OCI-LY7 (cell line): ENCODE data around the gene TMEM258. TPM values are rescaled to one million over a fixed set of nuclear protein-coding genes. Genes with fewer than 3 reads are reported as not detected.

ENCODE experiments used
- BruUV-seq: library from RNA; stranded (reverse); fragments of 400-500 nt; replicated peaks from 2 replicates; lab custom pipeline; 2021; lab: Mats Ljungman, UMichigan
- CTCF ChIA-PET: fragments of 300-600 bp; sonication (Branson Sonifier 250); formaldehyde crosslinking; loops from one replicate; lab custom pipeline; 2022; ENCODE audit warnings: antibody characterized with exemption; ENCODE audit not compliant: unreplicated experiment; lab: Charles Lee
- POLR2A ChIA-PET: fragments of 300-600 bp; sonication (Branson Sonifier 250); formaldehyde crosslinking; loops from one replicate; lab custom pipeline; 2022; ENCODE audit warnings: antibody characterized with exemption; lab: Charles Lee
- DNase-seq: peaks from one replicate; pipeline ENCODE4 v3.0.0-alpha.2; 2015; ENCODE audit warnings: low spot score
- H2AFZ ChIP-seq: fragments of 200-600 bp; sonication (generic), shearing (Covaris generic); 2 replicates; pipeline ENCODE4 v1.6.1; 2014; ENCODE audit warnings: mild to moderate bottlenecking, antibody characterized with exemption, low read length, moderate library complexity
- H3K27ac ChIP-seq: fragments of 200-600 bp; sonication (generic); 2 replicates; pipeline ENCODE4 v1.5.1; 2014; ENCODE audit warnings: mixed run types, low read depth, mild to moderate bottlenecking, moderate library complexity, low read length, inconsistent platforms; ENCODE audit not compliant: poor library complexity, severe bottlenecking
- H3K36me3 ChIP-seq: fragments of 200-600 bp; sonication (generic); 2 replicates; pipeline ENCODE4 v1.6.1; 2014; ENCODE audit warnings: mild to moderate bottlenecking, antibody characterized with exemption, low read length, moderate library complexity, mixed read lengths; ENCODE audit not compliant: insufficient read depth
- H3K4me1 ChIP-seq: fragments of 200-600 bp; sonication (generic); 2 replicates; pipeline ENCODE4 v1.5.1; 2014; ENCODE audit warnings: mild to moderate bottlenecking, low read length; ENCODE audit not compliant: insufficient read depth, poor library complexity, severe bottlenecking
- H3K4me2 ChIP-seq: fragments of 200-600 bp; sonication (generic); 2 replicates; pipeline ENCODE4 v1.6.1; 2014; ENCODE audit warnings: mild to moderate bottlenecking, low read length
- H3K4me3 ChIP-seq: fragments of 200-600 bp; sonication (generic); 2 replicates; pipeline ENCODE4 v1.5.1; 2014; ENCODE audit warnings: mild to moderate bottlenecking, low read depth, low read length; ENCODE audit not compliant: poor library complexity, severe bottlenecking
- H3K79me2 ChIP-seq: fragments of 200-600 bp; sonication (generic); 2 replicates; pipeline ENCODE4 v1.6.1; 2016; ENCODE audit warnings: low read depth, mild to moderate bottlenecking, low read length, moderate library complexity, mixed read lengths; ENCODE audit not compliant: insufficient read depth
- H3K9me2 ChIP-seq: fragments of 200-600 bp; sonication (generic); 2 replicates; pipeline ENCODE4 v1.6.1; 2016; ENCODE audit warnings: mild to moderate bottlenecking, low read length, mixed read lengths; ENCODE audit not compliant: insufficient read depth
- H3K9me3 ChIP-seq: fragments of 200-600 bp; sonication (generic); 2 replicates; pipeline ENCODE4 v1.6.1; 2014; ENCODE audit warnings: mild to moderate bottlenecking, mixed run types, low read length, mixed read lengths
- H4K20me1 ChIP-seq: fragments of 200-600 bp; sonication (generic); 2 replicates; pipeline ENCODE4 v1.6.1; 2014; ENCODE audit warnings: mild to moderate bottlenecking, antibody characterized with exemption, low read length, moderate library complexity, mixed read lengths; ENCODE audit not compliant: insufficient read depth
- EZH2phosphoT487 ChIP-seq: fragments of 200-600 bp; sonication (generic); IDR thresholded peaks from 2 replicates; pipeline ENCODE4 v1.6.1; 2018; ENCODE audit warnings: low read depth, borderline replicate concordance, mild to moderate bottlenecking, mixed run types, antibody characterized with exemption, low read length, moderate library complexity, mixed read lengths
- intact Hi-C: fragments of 100-400 bp; cut with micrococcal nuclease; formaldehyde crosslinking; loops from one replicate; pipeline ENCODE4 v1.10.0; 2022; ENCODE audit not compliant: unreplicated experiment
- total RNA-seq, 2 experiments: library from RNA; depleted of rRNA in 1 of 2; stranded (reverse); fragments of >200 nt in 1 of 2; shearing (Covaris generic) in 1 of 2; gene quantifications; 2 replicates each; pipeline ENCODE4 v1.2.3, GENCODE V29; 2014 to 2022
- TF ChIP-seq, protein P1 (sequence below): fragments of 200-600 bp; sonication (generic); conservative IDR thresholded peaks from 2 replicates; pipeline ENCODE4 v1.5.1; 2014; ENCODE audit warnings: mild to moderate bottlenecking, antibody characterized with exemption, low read length, moderate library complexity, mixed read lengths

The TMEM258 gene
- total RNA-seq, 2 experiments from 2014 or later, result 174 TPM

DNA sequence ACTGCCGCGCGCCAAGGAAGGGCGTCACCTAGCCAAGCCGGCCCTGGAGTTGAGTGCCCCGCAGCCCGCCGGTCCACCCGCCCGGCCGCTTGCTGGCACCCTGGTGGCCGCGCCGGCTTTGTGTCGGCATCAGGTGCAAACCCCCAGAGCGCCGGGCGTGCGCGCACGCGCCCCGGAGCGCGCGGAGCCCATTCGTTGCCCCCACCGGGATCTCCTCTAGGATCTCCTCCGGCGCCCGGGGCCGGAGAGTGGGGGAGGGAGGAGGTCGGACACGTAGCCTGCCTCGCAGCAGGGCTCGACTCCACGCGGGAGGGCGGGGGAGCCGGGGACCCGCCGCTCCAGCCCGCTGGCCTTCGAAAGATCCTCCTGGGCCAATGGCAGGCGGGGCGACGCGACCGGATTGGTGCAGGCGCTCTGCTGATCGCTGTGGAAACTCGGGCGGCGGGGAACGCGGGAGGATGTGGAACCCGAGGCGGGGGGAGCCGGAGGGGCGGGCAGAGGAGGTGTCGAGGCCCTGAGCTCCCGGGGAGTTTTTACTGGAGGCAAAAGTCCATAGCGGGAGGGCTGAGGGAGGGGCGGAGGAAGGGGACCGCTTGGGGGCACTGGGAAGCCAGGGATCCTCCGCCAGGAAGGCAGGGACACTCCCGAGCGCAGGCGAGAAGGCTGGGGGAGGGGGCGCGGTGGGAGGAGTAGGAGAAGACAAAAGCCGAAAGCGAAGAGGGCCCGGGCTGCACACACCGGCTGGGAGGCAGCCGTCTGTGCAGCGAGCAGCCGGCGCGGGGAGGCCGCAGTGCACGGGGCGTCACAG, 35.4 kb upstream of the TMEM258 start, which contains the start of gene FADS2:
Gene FADS2 (plus strand): TSS at position 730 of the 808 bp plus-strand sequence. CDS start 91 bp downstream, outside the sequence.
- TF ChIP-seq EZH2phosphoT487, result peak; percentile 67; the same call in 1 of the 2 replicates
- TF ChIP-seq, protein P1, sequence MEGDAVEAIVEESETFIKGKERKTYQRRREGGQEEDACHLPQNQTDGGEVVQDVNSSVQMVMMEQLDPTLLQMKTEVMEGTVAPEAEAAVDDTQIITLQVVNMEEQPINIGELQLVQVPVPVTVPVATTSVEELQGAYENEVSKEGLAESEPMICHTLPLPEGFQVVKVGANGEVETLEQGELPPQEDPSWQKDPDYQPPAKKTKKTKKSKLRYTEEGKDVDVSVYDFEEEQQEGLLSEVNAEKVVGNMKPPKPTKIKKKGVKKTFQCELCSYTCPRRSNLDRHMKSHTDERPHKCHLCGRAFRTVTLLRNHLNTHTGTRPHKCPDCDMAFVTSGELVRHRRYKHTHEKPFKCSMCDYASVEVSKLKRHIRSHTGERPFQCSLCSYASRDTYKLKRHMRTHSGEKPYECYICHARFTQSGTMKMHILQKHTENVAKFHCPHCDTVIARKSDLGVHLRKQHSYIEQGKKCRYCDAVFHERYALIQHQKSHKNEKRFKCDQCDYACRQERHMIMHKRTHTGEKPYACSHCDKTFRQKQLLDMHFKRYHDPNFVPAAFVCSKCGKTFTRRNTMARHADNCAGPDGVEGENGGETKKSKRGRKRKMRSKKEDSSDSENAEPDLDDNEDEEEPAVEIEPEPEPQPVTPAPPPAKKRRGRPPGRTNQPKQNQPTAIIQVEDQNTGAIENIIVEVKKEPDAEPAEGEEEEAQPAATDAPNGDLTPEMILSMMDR, result no peak
- CTCF ChIA-PET, result no interaction called here
- H3K9me3 ChIP-seq, result no peaks in the 10 kb centered on the region
- H3K4me2 ChIP-seq, result peak within 1 kb of the TSS; percentile 31; the same call in 1 of the 2 replicates
- no TSS peak for BruUV-seq
- POLR2A ChIA-PET, result no interaction called here
- no peak for DNase-seq
- no peaks in the 10 kb centered on the region for H3K36me3 ChIP-seq
- H3K4me1 ChIP-seq, result peaks cover 6% of the 10 kb centered on the region
- no peaks in the 10 kb centered on the region for H3K9me2 ChIP-seq
- intact Hi-C loops, result no loop called here
- H3K27ac ChIP-seq, result no peak within 1 kb of the TSS
- H3K79me2 ChIP-seq, result no peaks in the 10 kb centered on the region
- no peak within 1 kb of the TSS for H2AFZ ChIP-seq
- H4K20me1 ChIP-seq, result no peaks in the 10 kb centered on the region
- no peak within 1 kb of the TSS for H3K4me3 ChIP-seq

DNA sequence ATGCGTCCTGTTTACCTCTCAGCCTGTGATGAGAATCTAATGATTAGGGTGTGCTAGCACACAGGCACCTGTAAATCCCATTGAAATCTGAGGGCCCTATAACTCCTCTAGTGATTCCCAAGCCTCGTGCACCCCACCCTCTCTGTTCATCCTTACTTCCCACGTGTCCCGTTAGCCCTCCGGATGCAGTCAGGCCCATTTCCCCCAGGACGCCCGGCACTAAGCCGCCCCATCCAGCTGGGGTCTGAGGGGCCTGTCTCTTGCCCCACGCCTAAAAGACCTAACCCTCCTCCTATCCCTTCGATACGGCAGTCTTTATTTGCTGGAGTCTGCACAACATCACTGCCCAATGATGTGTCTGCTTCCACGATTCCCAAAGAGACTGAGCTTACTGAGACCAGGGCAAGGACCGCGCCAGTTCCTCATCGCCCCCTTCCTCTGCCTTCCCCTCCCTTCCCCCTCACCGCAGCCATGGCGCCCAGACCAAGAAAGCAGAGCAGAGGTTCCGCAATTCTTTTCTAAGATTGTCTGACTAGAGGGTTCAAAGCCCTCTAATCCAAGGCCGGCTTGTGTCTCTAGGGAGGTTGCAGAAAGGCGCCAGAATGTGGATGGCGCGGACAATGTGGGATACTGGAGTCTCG, 34.7 kb upstream of the TMEM258 start:
- CTCF ChIA-PET, result no interaction called here
- Histone ChIP-seq H3K4me2 (no peak overlapping the region; the same call in 1 of the 2 replicates), H3K36me3 (no peaks in the 10 kb centered on the region), H3K9me2 (no peaks in the 10 kb centered on the region), H3K79me2 (no peaks in the 10 kb centered on the region), H2AFZ (no peak overlapping the region), H3K4me1 (no peaks in the 10 kb centered on the region), H3K27ac (no peak overlapping the region), H3K4me3 (no peak overlapping the region), H3K9me3 (no peaks in the 10 kb centered on the region), H4K20me1 (no peaks in the 10 kb centered on the region)
- BruUV-seq, result no TSS peak
- no peak for DNase-seq
- intact Hi-C loops, result no loop called here
- TF ChIP-seq, protein P1, result no peak
- TF ChIP-seq EZH2phosphoT487, result no peak
- POLR2A ChIA-PET, result no interaction called here
